RCC 7860 (cell line): ENCODE data around the gene FAHD1.

Experiments used
- DNase-seq: peaks from one replicate; pipeline ENCODE4 v3.0.0-alpha.2; 2015; ENCODE audit warnings: low spot score
- FAIRE-seq: peaks from 2 replicates; lab custom pipeline; 2012; peaks lifted over from hg19 to GRCh38; lab: Jason Lieb, UNC

Gene FAHD1

DNA sequence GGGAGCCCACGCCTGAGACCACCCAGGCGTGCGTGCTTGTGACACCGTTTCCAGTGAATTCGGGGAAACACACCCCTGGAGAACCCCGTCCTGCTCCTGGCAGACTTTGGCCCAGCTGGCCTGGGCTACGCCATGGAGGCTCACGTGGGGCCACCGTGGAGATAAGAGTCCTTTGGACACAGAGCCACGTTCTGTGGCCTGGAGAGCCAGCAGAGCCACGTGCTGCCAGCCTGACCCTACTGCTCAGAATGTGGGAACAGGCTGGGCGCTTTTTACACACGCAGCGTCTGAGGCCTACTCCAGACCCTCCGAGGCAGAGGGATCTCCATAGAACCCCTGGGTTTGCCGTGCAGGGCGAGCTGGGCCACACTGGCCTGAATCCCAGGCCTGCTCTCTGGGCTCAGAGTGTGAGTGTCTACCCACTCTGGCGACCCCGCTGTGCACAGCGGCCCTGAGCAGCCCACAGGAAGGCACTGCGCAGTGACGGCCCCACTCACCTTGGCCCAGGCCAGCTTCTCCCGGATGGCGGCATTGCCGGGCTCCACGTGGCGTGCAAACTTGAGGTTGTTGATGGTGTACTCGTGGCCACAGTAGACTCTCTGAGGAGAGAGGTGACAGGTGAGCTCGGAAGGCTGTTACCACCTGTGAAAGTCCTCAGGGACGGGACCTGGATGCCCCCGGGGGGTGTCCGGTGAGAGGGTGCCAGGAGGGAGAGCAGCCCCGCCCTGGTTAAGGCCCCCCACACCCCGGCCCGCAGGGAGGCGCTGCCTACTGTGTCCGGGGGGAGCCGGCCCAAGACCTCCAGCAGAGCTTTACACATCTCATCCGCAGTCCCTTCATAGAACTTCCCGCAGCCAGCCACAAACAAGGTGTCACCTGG, 10.4 kb upstream of the FAHD1 start:
- FAIRE-seq (no peak), DNase-seq (no peak)

DNA sequence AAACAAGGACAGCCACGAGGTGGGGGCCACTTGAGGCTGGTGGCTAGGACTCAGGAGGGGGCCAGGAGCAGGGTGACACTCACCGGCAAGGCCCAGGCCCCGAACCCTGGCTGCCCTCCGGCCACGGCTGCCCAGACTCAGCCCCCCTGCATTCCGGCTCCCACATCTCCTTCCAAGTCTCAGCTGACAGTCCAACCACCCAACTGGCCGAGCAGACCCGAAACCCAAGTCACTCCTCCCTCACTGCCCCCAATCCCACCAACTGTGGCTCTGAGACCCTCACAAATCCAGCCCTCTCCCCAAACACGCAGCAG, 9.8 kb upstream of the FAHD1 start:
- no peak for FAIRE-seq
- DNase-seq: no peak

DNA sequence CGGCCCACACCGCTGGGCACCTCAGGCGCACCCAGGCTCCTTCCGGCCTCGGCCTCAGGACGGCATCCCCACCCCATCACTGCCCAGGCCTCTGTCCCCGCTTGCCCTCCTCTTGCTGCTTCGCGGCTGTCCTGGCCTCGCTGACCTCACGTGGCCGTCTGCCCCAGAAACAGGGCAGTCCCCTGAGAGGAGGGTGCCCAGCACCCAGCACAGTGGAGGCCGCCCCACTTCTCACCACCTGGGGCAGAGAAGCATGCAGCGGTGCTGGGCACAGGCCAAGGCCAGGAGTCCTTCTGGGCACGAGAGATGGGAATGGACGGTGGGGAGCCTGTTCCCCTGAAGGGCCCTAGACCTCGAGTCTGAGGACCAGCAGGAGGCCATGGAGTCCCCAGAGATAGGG, 9.3 kb upstream of the FAHD1 start:
- DNase-seq: no peak
- FAIRE-seq: no peak

DNA sequence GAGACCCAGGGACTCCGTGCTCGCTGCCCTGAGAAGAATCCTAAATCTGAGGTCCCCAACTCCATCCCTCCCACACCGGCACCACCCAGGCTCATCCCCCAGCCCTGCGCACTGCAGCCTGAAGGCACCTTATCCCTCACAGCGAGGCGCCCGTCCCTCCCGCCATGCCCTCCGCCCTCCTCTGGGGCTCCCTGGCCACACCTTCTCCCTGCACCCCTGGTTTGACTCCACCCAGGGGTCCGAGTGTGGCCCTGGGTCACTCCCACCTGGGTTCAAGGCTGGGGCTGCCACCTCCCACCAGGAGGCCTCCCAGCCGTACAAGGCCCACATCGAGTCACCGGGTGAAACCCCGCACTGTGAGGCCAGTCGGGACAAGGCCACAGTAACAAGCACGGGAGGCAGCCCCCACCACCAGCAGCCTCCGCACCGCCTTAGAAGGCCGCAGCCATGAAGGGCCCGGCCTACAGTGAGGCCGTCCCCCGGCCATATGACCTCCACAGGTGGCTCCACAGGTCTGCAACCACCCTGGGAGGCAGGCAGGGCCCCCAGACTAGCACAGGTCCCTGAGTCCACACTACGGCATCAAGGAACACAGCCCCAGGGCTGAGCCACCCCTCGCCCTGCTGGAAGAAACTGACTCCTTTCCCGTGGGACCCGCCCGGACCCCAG, 8.7 kb upstream of the FAHD1 start:
- no peak for DNase-seq
- no peak for FAIRE-seq

DNA sequence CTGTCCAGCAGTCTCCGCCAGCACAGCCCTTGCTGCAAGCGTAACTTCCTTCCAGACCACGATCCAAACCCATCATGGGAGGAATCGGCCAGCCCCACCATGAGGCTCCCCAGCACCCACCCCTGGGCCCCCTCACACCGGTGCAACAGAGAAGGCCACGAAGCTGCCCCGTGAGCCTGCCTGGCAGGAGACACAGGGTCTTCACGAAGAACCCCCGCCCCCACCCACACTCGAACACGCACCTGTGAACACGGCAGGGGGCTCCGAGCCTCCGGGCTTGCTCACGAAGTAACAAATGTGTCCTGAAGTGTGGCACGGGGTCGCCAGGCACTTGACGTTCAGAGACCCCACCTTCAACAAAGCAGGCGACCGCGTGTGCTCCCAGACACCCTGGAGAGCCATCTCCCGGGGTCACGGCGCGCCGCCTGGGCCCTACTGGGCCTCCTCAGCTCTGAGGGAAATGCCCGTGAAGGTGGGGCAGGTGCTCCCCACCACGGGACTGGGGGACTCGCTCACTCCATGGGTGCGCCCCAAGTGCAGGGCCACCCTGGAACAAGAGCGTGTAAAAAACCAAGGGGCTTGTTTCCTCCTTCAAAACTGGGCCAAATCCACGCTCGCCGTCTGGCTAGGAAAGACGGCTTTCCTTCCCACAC, 8.0 kb upstream of the FAHD1 start:
- DNase-seq (no peak), FAIRE-seq (no peak)

DNA sequence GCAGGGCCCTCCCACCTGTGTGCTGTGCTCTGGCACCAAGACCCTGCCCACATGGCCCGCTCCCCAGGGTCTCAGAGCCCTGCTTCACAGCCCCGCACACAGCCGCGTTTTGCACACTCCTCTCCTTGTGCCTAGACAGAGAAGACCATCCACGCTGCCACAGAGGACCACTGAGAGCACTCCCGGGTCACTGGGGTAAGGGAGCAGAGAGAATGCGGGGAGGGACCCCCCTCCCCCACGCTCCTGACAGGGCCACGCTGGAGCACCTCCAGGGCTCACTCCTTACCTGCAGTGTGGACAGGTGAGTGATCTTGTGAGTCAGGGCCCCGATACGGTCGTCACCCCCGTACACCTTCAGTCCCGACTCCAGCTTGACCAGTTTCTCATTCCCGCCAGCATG, 7.4 kb upstream of the FAHD1 start:
- FAIRE-seq (no peak), DNase-seq (no peak)

DNA sequence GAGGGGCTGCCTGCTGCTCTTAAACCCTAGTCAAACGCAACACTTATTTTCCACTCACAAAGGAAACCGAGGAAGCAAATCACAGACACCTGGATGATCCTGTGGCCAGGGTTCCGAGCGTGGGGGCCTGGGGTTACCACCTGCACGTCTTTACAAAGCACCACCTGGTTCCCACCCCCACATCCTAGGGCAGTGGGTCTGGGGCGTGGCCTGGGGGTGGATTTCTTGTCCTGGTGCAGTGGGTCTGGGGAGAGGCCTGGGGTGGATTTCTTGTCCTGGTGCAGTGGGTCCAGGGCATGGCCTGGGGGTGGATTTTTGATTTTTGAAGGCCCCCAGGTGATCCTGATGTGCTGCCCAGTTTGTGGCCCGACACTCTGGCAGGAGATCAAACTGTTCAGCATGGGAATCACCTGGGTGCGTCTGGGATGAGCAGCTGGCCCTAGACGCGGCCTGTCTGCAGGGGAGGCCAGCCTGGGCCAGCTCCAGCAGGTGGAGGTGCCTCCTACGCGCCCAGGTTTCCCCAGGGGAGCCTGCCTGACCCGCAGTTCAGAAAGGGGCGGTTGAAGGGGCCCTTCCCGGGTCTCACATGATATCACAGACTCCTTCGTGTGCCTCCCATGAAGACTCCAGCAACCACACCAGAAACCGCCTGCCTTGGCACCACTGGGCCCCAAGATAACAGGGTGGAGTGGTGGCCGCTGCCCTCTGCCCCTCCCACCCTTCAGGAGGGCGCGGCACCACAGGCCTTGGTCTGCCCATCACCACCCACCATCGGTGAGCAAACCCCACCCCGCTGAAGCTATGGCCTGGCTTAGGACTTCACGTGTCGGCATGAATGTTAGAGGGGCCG, 6.7 kb upstream of the FAHD1 start:
- no peak for DNase-seq
- FAIRE-seq: no peak

DNA sequence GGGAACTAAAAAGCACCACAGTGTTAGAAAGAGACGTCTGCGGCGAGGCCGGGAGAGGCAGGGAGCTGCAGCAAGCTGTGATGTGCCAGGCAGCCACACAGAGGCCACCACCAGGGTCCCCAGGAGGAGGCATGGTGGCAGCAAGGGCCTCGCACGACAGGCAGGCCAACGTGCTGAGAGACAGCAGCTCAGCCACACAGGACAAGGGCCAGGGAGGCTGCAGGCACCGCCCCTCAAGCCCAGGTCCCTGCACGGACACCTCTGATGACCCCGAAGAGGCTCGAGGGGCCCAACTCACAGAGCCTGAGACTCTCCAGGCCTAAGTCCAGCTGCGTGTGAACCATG, 6.1 kb upstream of the FAHD1 start:
- no peak for FAIRE-seq
- DNase-seq: no peak

DNA sequence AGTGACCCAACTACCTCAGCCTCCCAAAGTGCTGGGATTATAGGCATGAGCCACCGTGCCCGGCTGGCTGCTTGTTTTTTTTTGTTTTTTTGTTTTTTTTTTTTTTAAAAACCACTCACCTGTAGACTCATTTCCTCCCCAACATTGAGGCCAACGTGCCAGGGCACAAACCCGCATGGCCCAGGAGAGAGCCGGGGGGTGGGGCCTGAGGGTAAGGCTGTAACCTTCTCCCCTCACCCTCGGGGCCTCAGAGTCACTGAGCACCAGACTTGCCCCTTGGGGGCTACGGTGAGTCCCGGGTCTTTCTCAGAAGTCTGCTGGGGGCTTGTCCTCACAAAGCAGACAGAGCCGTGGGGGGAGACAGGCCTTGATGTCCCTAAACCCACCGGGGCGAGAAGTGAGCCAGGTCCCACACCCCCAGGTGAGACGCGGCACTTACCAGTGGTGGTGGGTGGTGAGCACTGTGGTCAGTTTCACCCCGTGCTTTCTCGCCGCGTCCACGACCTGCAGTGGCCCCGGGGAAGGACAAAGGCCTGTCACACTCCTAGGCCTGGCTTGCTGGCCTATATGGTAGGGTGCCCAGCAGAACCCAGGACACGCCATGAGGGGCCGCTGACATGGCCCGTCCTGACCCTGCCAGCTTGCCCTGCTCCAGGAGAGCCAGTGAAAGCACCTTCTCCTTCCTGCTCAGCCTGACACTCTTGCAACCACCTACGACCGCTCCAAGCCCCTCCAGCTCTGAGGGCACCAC, 5.0 kb upstream of the FAHD1 start:
- DNase-seq: no peak

DNA sequence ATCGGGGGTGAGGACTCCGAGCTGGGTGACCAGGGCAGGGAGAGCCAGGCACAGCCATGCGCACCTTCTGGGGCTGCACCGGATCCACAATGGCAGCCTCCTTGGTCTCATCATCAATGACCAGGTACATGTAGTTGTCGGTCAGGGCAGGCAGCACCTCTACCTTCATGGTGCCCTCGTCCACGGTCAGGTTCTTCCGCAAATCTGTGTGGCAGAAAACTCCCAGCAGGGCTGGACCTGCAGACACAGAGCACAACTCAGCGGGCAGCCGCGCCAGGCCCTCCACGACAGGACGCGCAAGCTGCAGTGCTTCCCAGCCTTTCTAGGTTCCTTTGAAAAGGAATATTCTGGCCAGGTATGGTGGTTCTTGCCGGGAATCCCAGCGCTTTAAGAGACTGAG, 4.2 kb upstream of the FAHD1 start:
- DNase-seq (no peak), FAIRE-seq (no peak)

More for the DNA sequence above, 5.0 kb upstream of the FAHD1 start:
- no peak for FAIRE-seq

DNA sequence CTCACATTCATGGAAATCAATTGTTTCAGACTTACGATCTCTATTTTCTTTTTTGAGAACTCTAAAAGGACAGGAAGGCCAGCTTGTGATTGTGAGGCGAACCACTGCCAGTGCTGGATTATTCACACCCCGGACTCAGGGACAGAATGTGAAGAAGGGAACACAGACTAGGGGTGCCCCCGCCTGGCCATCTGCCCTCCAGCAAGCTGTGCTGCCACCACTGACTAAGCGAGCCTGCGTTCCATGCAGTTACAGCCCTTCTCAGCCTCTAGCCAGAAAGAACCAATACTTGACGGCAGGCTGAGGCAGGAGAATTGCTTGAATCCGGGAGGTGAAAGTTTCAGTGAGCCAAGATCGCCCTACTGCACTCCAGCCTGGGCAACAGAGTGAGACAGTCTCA, 3.2 kb upstream of the FAHD1 start:
- FAIRE-seq (no peak), DNase-seq (no peak)

DNA sequence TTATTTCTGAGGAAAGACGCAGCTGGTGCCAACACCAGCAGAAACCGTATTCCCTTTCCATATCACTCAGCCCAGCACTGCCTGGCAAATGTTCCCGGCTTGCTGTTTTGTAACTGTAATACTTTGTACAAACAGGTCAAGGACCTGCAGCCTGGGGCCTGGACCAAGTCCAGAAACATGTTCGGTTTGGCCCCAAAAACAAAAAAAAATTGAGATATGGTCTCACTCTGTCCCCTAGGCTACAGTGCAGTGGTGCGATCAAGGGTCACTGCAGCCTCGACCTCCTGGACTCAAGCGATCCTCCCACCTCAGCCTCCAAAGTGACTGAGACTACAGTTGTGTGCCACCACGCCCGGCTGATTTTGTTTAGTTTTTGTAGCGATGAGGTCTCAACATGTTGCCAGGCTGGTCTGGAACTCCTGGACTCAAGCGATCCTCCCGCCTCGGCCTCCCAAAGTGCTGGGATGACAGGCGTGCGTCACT, 1.6 kb upstream of the FAHD1 start:
- FAIRE-seq: no peak

DNA sequence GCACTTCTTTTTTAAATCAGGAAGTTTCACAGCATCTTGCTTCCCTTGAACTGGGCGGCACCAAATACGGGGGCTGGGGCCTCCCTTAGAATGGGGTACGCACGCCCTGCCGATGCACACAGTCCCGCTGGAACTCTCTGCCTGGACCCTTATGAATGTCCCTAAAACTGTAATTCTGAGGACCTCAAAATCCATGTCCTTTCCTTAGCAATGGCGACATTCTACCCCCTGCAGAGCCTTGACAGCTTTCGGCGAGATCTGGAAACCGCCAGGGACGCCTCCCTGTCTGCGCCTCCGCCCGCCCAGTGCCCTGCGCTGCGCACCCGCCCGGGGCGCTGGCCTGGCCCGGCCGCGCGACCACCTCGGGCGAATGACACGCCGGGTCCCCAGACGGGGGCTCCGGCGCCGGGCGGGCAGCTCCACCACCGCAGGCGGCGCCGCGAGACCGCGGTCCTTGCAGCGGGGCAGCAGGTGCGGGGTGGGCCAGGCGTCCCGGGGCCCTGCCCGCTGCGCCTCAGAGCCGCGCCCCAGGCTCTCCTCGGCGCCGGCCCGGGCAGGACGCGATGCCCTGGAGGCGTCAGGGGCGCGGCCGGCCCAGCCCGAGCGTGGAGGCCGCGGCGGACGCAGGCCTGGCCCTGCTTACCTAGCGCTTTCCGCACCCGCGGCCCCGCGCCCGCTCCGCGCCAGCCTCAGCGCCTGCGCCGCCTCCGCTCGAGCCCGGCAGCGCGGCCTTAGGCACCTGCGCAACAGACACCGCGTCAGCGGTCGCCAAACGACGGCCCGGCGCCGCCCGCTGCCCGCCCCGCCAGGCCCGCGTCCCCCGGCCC, 929 bp upstream of the FAHD1 start:
- no peak for FAIRE-seq
- DNase-seq: peak; percentile 34

More for the DNA sequence above, 1.6 kb upstream of the FAHD1 start:
- DNase-seq: no peak

DNA sequence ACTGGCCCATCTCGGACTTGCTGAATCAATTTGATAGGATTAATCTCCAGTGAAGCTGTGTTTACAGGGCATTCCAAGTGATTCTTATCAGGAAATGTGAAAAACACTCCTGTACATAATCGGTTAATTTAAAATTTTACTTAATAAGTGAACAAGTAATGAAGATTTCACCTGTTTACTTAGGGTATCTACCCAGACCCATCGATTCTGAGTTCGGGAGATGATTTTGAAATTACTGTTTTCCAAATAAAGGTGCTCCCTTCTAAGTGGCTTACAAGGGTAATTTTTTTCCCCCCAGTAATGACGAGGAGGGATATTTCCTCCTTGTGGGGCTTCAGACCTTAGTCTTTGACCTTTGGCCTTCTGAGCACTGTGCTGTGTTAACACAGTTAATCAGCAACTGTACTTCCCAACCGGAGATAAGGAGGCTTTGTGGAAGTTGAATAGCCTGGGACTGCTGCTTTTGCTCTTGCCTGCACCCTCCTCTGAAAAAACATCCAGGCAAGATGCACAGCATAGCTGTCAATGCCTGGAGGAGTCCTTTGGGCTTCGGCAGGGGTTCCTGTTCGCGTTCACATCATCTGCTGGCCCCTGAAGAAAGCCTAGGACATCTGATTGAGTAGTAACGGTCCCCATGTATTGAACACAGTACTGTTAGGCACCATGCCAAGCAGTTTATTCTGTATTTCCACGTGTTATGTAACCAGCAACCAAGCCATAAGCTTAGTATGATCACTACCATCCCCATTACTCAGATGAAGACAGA, 1.8 kb downstream of the FAHD1 start:
- DNase-seq (no peak), FAIRE-seq (no peak)

DNA sequence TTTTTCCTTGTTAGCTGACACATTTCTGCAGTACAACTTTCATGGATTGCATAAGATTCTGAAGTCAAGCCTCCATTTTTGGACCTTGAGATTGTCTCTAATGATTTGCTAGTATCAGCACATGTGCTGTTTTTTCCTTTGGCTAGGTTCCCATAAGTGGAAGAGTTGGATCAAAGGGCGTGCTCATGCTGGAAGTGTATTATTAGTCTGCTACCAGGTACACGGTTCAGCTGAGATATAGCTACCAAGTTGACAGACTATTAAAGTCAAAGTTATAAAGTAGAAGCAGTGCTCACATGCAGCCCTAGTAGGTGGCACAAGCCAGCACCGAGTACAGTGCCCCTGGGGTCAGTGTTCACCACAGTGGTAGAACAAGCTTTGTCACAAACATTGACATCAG, 3.2 kb downstream of the FAHD1 start:
- FAIRE-seq (no peak), DNase-seq (no peak)

DNA sequence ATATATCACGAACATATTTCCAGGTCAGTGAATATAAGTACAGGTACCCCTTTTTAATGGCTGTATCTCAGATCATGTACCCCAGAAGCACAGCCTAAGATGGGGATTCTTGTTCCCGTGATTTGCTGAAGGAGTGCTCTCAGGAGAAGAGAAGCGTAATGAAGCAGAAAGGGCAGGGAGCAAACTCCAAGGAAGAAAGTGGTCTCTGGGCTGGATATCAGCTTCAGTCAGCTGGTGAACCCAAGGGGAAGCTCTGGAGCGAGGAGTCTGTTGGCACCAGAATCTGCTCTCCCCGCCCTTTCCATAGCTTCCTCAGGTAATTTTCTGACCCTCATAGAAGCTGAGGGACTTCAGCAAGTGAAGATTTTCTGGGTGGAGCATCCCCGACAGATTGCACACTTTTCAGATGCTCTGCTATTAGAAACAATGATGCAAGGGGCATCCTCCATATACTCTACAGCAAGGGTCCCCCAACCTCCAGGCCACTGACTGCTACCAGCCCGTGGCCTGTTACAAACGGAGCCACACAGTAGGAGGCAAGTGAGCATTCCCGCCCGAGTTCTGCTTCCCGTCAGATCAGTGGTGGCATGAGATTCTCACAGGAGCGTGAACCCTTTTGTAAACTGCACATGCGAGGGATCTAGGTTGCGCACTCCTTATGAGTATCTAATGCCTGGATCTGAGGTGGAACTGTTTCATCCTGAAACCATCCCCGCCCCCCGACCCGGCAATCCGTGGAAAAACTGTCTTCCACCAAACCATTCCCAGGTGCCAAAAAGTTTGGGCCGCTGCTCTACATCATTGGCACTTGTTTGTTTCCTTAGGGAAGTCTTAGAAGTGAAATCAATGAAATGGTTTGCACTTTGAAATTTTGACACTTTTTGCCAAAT, 4.4 kb downstream of the FAHD1 start:
- FAIRE-seq (no peak), DNase-seq (no peak)

DNA sequence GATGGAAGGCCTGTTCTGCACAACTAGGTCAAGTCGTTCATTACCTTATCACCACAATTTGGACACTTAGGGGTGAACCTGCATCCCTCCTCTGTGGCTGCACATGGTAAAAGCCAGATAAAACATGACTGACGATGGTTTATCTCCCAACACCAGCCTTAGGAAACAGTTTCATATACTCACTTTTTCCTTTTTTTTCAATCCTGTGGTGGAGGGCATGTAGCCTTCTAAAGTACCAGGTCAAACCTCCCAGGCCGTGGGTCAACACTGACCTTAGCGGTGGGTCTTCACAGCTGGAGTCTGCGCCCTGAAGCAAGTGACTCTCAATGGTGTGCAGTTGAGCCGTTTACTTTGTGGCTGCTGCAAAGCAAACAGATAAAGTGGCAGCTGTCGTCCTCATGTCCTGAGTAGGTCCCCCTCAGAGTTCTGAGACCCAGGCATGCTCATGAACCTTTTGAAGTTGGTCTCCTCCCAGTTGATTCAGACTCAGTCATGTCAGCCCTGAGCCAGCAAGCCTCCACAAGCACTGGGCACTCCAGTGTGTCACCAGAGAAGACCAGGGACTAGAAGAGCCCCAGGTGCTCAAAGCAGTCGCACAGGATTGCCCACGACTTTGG, 5.9 kb downstream of the FAHD1 start:
- no peak for DNase-seq
- no peak for FAIRE-seq
